WI38 (cell line): ENCODE measurements around the gene ANKRD24.
"Not testable (repeated sequence)": the region's sequence is repeated elsewhere in the genome, so short reads cannot be mapped to it uniquely, and the experiment has no call there.

Experiments
- H3K4me3 ChIP-seq: 2 replicates; pipeline ENCODE4 v1.5.1; 2011; ENCODE audit warnings: low read depth, mild to moderate bottlenecking, control low read depth, low read length
- TF ChIP-seq, protein P1 (sequence below): IDR thresholded peaks from 2 replicates; pipeline ENCODE4 v1.5.1; 2012; ENCODE audit warnings: low read depth, mild to moderate bottlenecking, control low read depth, low read length

ANKRD24 gene

DNA sequence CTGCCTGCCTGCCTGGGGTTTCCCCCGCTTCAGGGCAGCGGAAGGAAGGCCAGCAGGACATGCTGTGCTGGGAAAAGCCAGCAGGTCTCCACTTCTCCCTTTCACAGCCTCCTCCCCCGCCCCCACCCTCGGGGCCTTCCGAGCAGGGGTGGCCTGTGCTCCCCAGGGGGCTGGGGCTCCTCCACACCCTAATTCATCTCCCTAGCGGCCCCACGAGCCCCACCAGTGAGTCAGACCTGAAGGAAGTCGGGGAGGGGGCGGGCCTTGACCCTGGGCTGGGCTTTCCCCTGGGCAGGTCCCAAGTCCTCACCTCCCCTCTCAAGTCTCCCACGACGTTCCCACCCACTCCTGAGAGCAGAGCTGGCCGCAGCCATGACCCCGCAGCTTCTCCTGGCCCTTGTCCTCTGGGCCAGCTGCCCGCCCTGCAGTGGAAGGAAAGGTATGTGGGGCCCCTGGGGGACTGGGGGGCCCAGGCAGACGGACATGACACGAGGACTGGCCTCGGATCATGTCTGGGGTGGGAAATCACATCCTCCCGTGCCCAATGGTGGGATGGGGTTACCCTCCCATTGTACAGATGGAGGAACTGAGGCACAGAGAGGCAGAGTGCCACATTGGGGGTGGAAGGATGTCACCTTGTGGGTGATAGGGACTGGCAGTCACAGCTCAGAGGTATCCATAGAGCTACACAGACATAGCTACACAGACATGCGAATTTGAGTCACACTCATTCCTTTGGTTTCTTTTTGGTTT lies 46.9 kb downstream of the ANKRD24 start, which contains the start of gene EBI3:
Gene EBI3 (plus strand): TSS at position 345 of the 753 bp plus-strand sequence. CDS start 28 bp downstream, at position 373.
- TF ChIP-seq, protein P1, sequence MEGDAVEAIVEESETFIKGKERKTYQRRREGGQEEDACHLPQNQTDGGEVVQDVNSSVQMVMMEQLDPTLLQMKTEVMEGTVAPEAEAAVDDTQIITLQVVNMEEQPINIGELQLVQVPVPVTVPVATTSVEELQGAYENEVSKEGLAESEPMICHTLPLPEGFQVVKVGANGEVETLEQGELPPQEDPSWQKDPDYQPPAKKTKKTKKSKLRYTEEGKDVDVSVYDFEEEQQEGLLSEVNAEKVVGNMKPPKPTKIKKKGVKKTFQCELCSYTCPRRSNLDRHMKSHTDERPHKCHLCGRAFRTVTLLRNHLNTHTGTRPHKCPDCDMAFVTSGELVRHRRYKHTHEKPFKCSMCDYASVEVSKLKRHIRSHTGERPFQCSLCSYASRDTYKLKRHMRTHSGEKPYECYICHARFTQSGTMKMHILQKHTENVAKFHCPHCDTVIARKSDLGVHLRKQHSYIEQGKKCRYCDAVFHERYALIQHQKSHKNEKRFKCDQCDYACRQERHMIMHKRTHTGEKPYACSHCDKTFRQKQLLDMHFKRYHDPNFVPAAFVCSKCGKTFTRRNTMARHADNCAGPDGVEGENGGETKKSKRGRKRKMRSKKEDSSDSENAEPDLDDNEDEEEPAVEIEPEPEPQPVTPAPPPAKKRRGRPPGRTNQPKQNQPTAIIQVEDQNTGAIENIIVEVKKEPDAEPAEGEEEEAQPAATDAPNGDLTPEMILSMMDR = no peak
- H3K4me3 ChIP-seq = no peak within 1 kb of the TSS

DNA sequence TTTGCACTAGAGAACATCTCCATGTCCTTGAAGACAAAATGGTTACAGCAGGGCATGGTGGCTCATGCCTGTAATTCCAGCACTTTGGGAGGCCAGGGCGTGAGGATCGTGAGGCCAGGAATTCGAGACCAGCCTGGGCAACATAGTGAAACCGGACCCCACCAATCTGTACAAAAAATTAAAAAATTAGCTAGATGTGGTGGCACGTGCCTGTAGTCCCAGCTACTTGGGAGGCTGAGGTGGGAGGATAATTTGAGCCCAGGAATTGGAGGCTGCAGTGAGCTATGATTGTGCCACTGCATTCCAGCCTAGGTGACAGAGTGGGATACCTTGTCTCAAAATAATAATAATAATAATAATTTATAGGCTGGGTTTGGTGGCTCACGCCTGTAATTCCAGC lies 47.7 kb downstream of the ANKRD24 start:
- H3K4me3 ChIP-seq = not testable (repeated sequence)

DNA sequence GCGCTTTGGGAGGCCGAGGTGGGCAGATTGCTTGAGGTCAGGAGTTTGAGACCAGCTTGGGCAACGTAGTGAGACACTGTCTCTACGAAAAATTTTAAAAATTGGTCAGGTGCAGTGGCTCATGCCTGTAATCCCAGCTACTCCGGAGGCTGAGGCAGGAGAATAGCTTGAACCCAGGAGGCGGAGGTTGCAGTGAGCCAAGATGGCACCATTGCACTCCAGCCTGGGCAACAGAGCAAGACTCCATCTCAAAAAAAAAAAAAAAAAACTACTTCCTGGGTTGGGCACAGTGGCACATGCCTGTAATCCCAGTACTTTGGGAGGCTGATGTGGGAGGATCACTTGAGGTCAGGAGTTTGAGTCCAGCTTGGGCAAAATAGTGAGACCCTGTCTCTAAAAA lies 49.0 kb downstream of the ANKRD24 start:
- H3K4me3 ChIP-seq = not testable (repeated sequence)

DNA sequence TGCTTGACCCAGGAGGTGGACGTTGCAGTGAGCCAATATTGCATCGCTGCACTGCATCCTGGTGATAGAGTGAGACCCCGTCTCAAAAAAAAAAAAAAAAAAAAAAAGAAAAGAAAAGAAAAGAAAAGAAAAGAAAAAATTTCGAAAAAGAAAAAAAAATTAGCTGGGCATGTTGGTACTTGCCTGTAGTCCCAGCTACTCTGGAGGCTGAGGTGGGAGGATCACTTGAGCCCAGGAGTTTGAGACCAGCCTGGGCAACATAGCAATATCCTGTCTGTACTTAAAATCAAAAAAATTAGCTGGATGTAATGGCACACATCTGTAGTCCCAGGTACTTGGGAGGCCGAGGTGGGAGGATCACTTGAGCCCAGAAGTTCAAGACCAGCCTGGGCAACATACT lies 49.6 kb downstream of the ANKRD24 start:
- H3K4me3 ChIP-seq = not testable (repeated sequence)

DNA sequence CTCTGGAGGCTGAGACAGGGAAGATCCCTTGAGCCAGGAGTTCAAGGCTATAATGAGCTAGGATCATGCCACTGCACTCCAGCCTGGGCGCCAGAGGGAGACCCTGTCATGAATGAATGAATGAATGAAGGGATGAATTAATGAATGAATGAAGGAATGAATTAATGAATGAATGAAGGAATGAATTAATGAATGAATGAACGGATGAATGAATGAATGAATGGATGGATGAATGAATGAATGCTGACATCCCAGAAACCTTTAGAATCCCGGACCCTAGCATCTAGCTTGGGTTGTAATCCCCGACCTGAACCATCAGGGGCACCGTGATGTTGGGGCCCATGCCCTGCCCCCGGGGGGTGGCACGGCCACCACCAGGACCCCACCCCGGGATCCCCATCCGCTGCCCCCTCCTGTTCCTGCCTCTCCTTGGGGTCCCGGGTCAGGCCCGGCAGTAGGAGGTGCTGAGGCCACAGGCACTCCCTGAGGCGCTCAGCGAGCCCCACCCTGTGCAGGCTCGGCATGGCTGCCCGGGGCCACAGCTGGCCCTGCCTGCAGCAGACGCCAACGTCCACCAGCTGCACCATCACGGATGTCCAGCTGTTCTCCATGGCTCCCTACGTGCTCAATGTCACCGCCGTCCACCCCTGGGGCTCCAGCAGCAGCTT lies 50.3 kb downstream of the ANKRD24 start:
- TF ChIP-seq, protein P1 = no peak

DNA sequence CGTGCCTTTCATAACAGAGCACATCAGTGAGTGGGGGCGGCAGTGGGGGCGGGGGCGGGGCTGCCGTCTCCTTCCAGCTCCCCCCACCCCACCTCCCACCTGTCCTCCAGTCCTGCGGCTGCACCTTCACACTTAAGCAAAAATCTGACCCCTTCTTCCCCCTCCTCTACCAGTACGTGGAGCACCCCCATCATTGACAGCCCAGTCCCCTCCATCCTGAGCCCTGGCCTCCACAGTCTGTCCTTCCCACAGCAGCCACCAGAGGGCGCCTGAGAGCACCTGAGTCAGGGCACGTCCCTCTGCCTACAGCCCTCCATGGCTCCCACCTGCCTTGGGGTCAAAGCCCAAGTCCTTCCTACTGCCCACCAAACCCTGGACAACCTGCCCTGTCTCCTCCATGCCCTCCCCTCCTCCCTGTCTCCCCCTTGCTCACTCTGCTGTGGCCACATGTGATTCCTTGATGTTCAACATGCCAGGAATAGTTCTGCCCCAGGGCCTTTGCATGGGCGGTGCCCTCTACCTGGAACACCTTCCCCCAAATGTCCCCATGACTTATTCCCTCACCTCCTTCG lies 50.9 kb downstream of the ANKRD24 start:
- H3K4me3 ChIP-seq = no peak overlapping the region

More for the DNA sequence above, 50.3 kb downstream of the ANKRD24 start:
- no peak overlapping the region for H3K4me3 ChIP-seq

DNA sequence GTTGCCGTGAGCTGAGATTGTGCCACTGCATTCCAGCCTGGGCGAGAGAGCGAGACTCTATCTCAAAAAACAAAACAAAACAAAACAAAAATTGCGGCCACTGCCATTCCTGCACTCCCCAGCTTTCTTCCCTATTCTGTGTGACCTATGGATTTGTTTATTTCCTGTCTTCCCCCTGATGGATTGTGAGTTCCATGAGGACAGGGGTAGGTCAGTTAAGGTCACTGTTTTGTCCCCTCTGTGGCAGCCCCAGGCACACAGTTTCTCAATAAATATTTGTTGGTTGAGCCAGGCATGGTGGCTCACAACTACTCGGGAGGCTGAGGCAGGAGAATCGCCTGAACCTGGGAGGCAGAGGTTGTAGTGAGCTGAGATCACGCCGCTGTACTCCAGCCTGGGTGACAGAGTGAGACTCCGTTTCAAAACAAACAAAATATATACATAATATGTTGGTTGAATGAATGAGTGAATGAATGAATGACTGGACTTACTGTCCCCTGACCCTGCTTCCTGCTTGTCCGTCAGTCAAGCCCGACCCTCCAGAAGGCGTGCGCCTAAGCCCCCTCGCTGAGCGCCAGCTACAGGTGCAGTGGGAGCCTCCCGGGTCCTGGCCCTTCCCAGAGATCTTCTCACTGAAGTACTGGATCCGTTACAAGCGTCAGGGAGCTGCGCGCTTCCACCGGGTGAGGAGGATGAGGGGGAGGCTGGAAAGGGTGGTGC lies 51.8 kb downstream of the ANKRD24 start:
- TF ChIP-seq, protein P1 = no peak
- no peak overlapping the region for H3K4me3 ChIP-seq

More for the DNA sequence above, 50.9 kb downstream of the ANKRD24 start:
- TF ChIP-seq, protein P1 = peak; percentile 68

DNA sequence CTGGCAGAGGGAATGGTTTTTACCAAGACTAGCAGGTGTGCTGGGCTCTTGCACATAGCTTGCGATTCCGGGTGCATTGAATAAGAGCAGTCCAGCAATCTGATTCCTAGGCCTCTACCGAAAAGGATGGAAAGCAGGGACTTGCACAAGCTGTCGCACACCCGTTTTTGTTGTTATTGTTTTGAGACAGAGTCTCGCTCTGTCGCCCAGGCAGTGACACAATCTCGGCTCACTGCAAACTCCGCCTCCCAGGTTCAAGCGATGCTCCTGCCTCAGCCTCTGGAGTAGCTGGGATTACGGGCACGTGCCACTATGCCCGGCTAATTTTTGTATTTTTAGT lies 52.3 kb downstream of the ANKRD24 start:
- H3K4me3 ChIP-seq = no peak overlapping the region
- TF ChIP-seq, protein P1 = no peak

DNA sequence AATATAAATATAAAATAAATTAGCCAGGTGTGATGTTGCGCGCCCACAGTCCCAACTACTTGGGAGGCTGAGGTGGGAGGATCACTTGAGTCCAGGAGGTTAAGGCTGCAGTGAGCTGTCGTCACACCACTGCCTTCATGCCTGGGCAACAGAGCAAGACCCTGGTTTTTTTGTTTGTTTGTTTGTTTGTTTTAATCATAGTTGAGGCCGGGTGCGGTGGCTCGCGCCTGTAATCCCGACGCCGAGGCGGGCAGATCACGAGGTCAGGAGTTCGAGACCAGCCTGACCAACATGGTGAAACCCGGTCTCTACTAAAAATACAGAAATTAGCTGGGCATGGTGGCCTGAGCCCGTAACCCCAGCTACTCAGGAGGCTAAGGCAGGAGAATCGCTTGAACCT lies 55.0 kb downstream of the ANKRD24 start:
- not testable (repeated sequence) for H3K4me3 ChIP-seq
